B cell (primary cell): ENCODE data around the gene MTMR4.

Experiments used
- CTCF ChIP-seq: fragments of 200-600 bp; IDR thresholded peaks from one replicate; pipeline ENCODE4 v1.8.0; 2022; ENCODE audit warnings: antibody characterized with exemption, mild to moderate bottlenecking
- EZH2 ChIP-seq: IDR thresholded peaks from 2 replicates; pipeline ENCODE4 v1.6.1; 2012; ENCODE audit warnings: borderline replicate concordance, low read depth, mild to moderate bottlenecking, moderate library complexity, low read length; ENCODE audit not compliant: insufficient read depth, poor library complexity, severe bottlenecking

DNA sequence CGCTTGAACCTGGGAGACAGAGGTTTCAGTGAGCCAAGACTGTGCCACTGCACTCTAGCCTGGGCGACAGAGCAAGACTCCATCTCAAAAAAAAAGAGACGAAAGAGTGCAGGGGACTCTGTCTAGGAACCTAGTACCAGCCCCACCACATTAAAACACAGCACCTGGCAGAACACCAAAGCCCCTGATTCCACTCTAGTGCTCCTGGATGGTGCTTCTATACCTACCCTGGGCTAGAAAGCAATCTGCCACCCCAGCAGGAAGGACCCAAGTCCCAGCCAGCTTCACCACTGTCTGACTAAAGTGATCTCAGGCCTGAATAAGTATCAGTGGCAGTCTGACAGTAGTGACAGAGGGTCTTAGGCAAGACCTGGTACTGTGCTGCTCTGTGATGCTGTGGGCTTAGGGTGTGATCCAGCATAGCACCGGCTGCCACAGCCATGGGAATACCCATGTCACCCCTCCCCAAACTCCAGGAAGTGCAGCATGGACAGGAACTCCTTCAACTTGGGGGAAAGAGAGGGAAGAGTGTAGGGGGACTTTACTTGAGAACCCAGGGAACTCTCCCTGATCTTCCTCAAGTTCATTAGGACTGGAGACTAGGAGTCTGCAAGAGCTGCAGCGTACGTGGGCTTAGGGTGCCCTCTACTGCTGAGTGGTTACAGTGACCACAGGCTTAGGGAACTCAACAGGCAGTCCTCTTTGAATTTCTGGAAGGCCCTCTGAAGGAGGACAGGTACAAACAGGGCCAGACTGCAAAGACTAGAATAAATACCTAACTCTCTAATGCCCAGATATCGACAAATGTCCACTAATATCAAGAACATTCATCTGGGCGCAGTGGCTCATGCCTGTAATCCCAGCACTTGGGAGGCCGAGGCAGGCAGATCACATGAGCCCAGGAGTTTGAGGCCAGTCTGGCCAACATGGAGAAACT, 67.1 kb downstream of the MTMR4 start:
- TF ChIP-seq CTCF = peak; percentile 71
- TF ChIP-seq EZH2 = no peak
